Astrocyte (in vitro differentiated cells and primary cell): Measurements from ENCODE around the gene DDX4. TPM values are rescaled to one million over a fixed set of nuclear protein-coding genes. Genes with fewer than 3 reads are reported as not detected.

Source experiments
- DNase-seq: peaks from one replicate; pipeline ENCODE4 v3.0.0-alpha.2; 2010; ENCODE audit warnings: low read depth
- FAIRE-seq: peaks from 2 replicates; lab custom pipeline; 2011; peaks lifted over from hg19 to GRCh38; lab: Jason Lieb, UNC
- H2AFZ ChIP-seq: 2 replicates; pipeline ENCODE4 v1.6.0; 2012; ENCODE audit warnings: low read depth, low read length, inconsistent platforms
- H3K27ac ChIP-seq: 2 replicates; pipeline ENCODE4 v1.5.1; 2011; ENCODE audit warnings: low read depth, low read length, inconsistent platforms
- H3K27me3 ChIP-seq: 2 replicates; pipeline ENCODE4 v1.6.0; 2011; ENCODE audit warnings: low read length, inconsistent platforms; ENCODE audit not compliant: insufficient read depth
- H3K36me3 ChIP-seq: 2 replicates; pipeline ENCODE4 v1.5.1; 2011; ENCODE audit warnings: low read length, inconsistent platforms; ENCODE audit not compliant: insufficient read depth
- H3K4me1 ChIP-seq: 2 replicates; pipeline ENCODE4 v1.5.1; 2011; ENCODE audit warnings: low read length, inconsistent platforms; ENCODE audit not compliant: insufficient read depth
- H3K4me2 ChIP-seq: 2 replicates; pipeline ENCODE4 v1.6.0; 2012; ENCODE audit warnings: low read length, inconsistent platforms
- H3K4me3 ChIP-seq: 2 replicates; pipeline ENCODE4 v1.5.1; 2011; ENCODE audit warnings: low read depth, mild to moderate bottlenecking, low read length, inconsistent platforms; ENCODE audit not compliant: insufficient read depth
- H3K79me2 ChIP-seq: 2 replicates; pipeline ENCODE4 v1.6.0; 2012; ENCODE audit warnings: mild to moderate bottlenecking, low read length, inconsistent platforms; ENCODE audit not compliant: insufficient read depth
- H3K9ac ChIP-seq: 2 replicates; pipeline ENCODE4 v1.6.0; 2012; ENCODE audit warnings: mild to moderate bottlenecking, low read length, inconsistent platforms
- H3K9me3 ChIP-seq: 2 replicates; pipeline ENCODE4 v1.5.1; 2012; ENCODE audit warnings: low read depth, mild to moderate bottlenecking, low read length, inconsistent platforms; ENCODE audit not compliant: insufficient read depth
- H4K20me1 ChIP-seq: 2 replicates; pipeline ENCODE4 v1.6.0; 2012; ENCODE audit warnings: low read length, inconsistent platforms; ENCODE audit not compliant: insufficient read depth
- H3K27ac Mint-ChIP-seq: one replicate; pipeline ENCODE4 v1.8.0; 2021; ENCODE audit warnings: mild to moderate bottlenecking, mixed read lengths; ENCODE audit not compliant: unreplicated experiment
- H3K27me3 Mint-ChIP-seq: one replicate; pipeline ENCODE4 v1.8.0; 2021; ENCODE audit warnings: low read depth, mixed read lengths; ENCODE audit not compliant: unreplicated experiment
- H3K36me3 Mint-ChIP-seq: one replicate; pipeline ENCODE4 v1.8.0; 2021; ENCODE audit warnings: low read depth, mixed read lengths; ENCODE audit not compliant: unreplicated experiment
- H3K4me1 Mint-ChIP-seq: one replicate; pipeline ENCODE4 v1.8.0; 2021; ENCODE audit warnings: low read depth, mixed read lengths; ENCODE audit not compliant: unreplicated experiment
- H3K4me3 Mint-ChIP-seq: one replicate; pipeline ENCODE4 v1.8.0; 2021; ENCODE audit warnings: mild to moderate bottlenecking, moderate library complexity, mixed read lengths; ENCODE audit not compliant: unreplicated experiment
- H3K9me3 Mint-ChIP-seq: one replicate; pipeline ENCODE4 v1.8.0; 2021; ENCODE audit warnings: mild to moderate bottlenecking, mixed read lengths; ENCODE audit not compliant: unreplicated experiment
- EZH2 ChIP-seq: IDR thresholded peaks from 2 replicates; pipeline ENCODE4 v1.6.1; 2012; ENCODE audit warnings: mild to moderate bottlenecking, low read length, inconsistent platforms; ENCODE audit not compliant: insufficient read depth
- total RNA-seq: library from RNA; stranded (reverse); gene quantifications from 2 replicates; pipeline ENCODE4 v1.2.1, GENCODE V29; 2021
- TF ChIP-seq, protein P1 (sequence below): IDR thresholded peaks from 2 replicates; pipeline ENCODE4 v1.5.1; 2011; ENCODE audit warnings: low read depth, mild to moderate bottlenecking, inconsistent platforms, low read length, moderate library complexity; ENCODE audit not compliant: insufficient read depth

DDX4 gene
- total RNA-seq, 1 donor from 2014 or later, result not detected

DNA sequence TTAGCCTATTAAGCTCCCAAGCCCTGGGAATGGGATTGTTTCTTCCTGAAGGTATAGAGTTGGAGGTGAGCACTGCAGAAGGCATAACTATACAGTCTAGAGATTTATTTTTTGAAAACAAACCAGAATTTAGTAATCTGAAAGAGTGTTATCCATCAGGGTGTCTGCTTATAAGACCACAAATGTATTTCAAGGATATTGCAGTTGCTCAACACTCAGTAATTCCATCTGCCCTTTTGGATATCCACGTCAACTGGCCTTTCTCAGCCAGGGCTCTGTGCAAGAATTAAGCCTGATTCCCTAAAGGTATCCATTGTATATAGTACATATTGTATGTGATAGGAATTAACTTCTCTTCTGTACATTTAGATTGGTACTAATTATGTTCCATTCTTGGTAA, 98.3 kb downstream of the DDX4 start:
- H3K9me3 ChIP-seq, result peaks cover 2% of the 10 kb centered on the region
- peaks cover 4% of the 10 kb centered on the region for H3K9me3 Mint-ChIP-seq

DNA sequence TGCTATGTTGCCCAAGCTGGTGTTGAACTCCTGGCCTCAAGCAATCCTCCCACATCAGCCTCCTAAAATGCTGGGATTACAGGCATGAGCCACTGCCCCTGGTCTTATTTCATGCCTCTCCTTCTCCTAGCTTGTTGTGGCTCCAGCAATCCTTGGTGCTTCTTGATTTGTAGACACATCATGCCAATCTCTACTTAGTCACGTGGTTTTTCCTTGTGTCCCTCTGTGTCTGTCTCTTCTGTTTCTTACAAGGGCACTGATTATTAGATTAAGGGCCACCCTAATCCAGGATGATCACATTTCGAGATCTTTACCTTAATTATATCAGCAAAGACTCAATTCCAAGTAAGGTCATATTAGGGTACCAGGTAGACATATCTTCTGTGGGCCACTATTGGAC, 104.1 kb downstream of the DDX4 start:
- H3K27me3 ChIP-seq, result no peaks in the 10 kb centered on the region
- no peak overlapping the region for H3K4me2 ChIP-seq
- TF ChIP-seq, protein P1, sequence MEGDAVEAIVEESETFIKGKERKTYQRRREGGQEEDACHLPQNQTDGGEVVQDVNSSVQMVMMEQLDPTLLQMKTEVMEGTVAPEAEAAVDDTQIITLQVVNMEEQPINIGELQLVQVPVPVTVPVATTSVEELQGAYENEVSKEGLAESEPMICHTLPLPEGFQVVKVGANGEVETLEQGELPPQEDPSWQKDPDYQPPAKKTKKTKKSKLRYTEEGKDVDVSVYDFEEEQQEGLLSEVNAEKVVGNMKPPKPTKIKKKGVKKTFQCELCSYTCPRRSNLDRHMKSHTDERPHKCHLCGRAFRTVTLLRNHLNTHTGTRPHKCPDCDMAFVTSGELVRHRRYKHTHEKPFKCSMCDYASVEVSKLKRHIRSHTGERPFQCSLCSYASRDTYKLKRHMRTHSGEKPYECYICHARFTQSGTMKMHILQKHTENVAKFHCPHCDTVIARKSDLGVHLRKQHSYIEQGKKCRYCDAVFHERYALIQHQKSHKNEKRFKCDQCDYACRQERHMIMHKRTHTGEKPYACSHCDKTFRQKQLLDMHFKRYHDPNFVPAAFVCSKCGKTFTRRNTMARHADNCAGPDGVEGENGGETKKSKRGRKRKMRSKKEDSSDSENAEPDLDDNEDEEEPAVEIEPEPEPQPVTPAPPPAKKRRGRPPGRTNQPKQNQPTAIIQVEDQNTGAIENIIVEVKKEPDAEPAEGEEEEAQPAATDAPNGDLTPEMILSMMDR, result no peak
- TF ChIP-seq EZH2, result no peak
- no peaks in the 10 kb centered on the region for H3K79me2 ChIP-seq
- H3K27ac Mint-ChIP-seq, result no peak overlapping the region
- H3K4me3 Mint-ChIP-seq, result no peak overlapping the region
- no peaks in the 10 kb centered on the region for H4K20me1 ChIP-seq
- H2AFZ ChIP-seq, result no peak overlapping the region
- H3K9me3 Mint-ChIP-seq, result peaks cover 6% of the 10 kb centered on the region
- no peaks in the 10 kb centered on the region for H3K36me3 ChIP-seq
- FAIRE-seq (no peak), DNase-seq (no peak)
- no peaks in the 10 kb centered on the region for H3K4me1 ChIP-seq
- H3K27me3 Mint-ChIP-seq, result peaks cover 9% of the 10 kb centered on the region
- no peak overlapping the region for H3K4me3 ChIP-seq
- H3K9ac ChIP-seq, result no peak overlapping the region
- H3K4me1 Mint-ChIP-seq, result no peaks in the 10 kb centered on the region
- H3K27ac ChIP-seq, result no peak overlapping the region
- H3K36me3 Mint-ChIP-seq, result no peaks in the 10 kb centered on the region
- peaks cover 4% of the 10 kb centered on the region for H3K9me3 ChIP-seq

More for the DNA sequence above, 98.3 kb downstream of the DDX4 start:
- Mint-ChIP-seq H3K36me3 (peaks cover 1% of the 10 kb centered on the region), H3K4me3 (no peak overlapping the region), H3K4me1 (no peaks in the 10 kb centered on the region), H3K27ac (no peak overlapping the region), H3K27me3 (peaks cover 9% of the 10 kb centered on the region)
- H3K27ac ChIP-seq, result no peak overlapping the region
- no peak for FAIRE-seq
- H3K4me1 ChIP-seq, result no peaks in the 10 kb centered on the region
- no peak overlapping the region for H3K4me3 ChIP-seq
- DNase-seq, result no peak
- H3K9ac ChIP-seq, result no peak overlapping the region
- H3K27me3 ChIP-seq, result no peaks in the 10 kb centered on the region
- H3K79me2 ChIP-seq, result no peaks in the 10 kb centered on the region
- TF ChIP-seq, protein P1, result no peak
- no peak for TF ChIP-seq EZH2
- no peaks in the 10 kb centered on the region for H3K36me3 ChIP-seq
- no peaks in the 10 kb centered on the region for H4K20me1 ChIP-seq
- H2AFZ ChIP-seq, result no peak overlapping the region
- no peak overlapping the region for H3K4me2 ChIP-seq

DNA sequence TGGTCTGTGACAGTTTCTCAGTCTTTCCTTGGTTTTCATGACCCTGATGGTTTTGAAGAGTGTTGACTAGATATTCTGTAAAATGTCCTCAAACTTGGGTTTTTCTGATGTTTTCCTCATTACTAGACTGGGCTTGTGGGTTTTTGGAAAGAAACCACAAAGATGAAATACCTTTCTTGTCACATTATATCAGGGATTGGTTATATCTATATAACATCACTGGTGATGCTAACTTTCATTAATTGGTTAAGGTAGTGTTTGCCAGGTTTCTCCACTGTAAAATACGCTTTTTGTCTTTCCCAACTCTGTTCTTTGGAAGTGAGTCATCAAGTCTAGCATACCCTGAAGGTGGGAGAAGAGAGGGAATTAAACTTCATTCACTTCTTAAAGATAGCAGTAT, 110.0 kb downstream of the DDX4 start:
- H3K36me3 ChIP-seq, result no peaks in the 10 kb centered on the region
- no peaks in the 10 kb centered on the region for H3K27me3 ChIP-seq
- peaks cover 2% of the 10 kb centered on the region for H3K9me3 ChIP-seq
- no peak overlapping the region for H3K27ac ChIP-seq
- no peaks in the 10 kb centered on the region for H3K27me3 Mint-ChIP-seq
- H3K36me3 Mint-ChIP-seq, result no peaks in the 10 kb centered on the region
- H3K27ac Mint-ChIP-seq, result no peak overlapping the region
- peak; percentile 41 for FAIRE-seq
- peak; percentile 71 for DNase-seq
- H4K20me1 ChIP-seq, result no peaks in the 10 kb centered on the region
- H3K9ac ChIP-seq, result no peak overlapping the region
- no peak overlapping the region for H2AFZ ChIP-seq
- H3K4me1 ChIP-seq, result peaks cover 13% of the 10 kb centered on the region
- peaks cover 4% of the 10 kb centered on the region for H3K9me3 Mint-ChIP-seq
- TF ChIP-seq, protein P1, result no peak
- no peak for TF ChIP-seq EZH2
- H3K4me3 Mint-ChIP-seq, result no peak overlapping the region
- H3K79me2 ChIP-seq, result no peaks in the 10 kb centered on the region
- peaks cover 20% of the 10 kb centered on the region for H3K4me1 Mint-ChIP-seq
- no peak overlapping the region for H3K4me3 ChIP-seq
- H3K4me2 ChIP-seq, result no peak overlapping the region
